Thyroid gland (tissue), 4 donors: Measurements from ENCODE around the gene PPIP5K1.

Experiments
- POLR2A ChIP-seq, 2 donors: fragments of 450-650 bp; IDR thresholded peaks; one replicate each; pipeline ENCODE4 v1.6.1; 2017; ENCODE audit warnings: antibody characterized with exemption in 2 of 2, mild to moderate bottlenecking in 2 of 2, moderate library complexity in 1 of 2
- TF ChIP-seq, protein P1 (sequence below), 6 experiments: fragments of 200-600 bp in 3 of 6; fragments of 450-650 bp in 3 of 6; sonication (generic) in 3 of 6; IDR thresholded peaks; one replicate each; pipeline ENCODE4 v1.5.1; 2016 to 2019; ENCODE audit warnings: antibody characterized with exemption in 6 of 6, mild to moderate bottlenecking in 2 of 6, inconsistent platforms in 1 of 6, moderate library complexity in 1 of 6

DNA sequence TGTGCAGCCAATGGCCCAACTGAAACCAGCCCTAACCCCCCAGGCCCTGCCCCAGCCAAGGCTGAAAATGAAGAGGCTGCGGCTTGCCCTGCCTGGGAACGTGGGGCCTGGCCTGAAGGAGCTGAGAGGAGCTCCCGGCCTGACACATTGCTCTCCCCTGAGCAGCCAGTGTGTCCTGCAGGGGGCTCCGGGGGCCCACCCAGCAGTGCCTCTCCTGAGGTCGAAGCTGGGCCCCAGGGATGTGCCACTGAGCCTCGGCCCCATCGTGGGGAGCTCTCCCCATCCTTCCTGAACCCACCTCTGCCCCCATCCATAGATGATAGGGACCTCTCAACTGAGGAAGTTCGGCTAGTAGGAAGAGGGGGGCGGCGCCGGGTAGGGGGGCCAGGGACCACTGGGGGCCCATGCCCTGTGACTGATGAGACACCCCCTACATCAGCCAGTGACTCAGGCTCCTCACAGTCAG, 61.4 kb downstream of the PPIP5K1 start:
- TF ChIP-seq, protein P1, sequence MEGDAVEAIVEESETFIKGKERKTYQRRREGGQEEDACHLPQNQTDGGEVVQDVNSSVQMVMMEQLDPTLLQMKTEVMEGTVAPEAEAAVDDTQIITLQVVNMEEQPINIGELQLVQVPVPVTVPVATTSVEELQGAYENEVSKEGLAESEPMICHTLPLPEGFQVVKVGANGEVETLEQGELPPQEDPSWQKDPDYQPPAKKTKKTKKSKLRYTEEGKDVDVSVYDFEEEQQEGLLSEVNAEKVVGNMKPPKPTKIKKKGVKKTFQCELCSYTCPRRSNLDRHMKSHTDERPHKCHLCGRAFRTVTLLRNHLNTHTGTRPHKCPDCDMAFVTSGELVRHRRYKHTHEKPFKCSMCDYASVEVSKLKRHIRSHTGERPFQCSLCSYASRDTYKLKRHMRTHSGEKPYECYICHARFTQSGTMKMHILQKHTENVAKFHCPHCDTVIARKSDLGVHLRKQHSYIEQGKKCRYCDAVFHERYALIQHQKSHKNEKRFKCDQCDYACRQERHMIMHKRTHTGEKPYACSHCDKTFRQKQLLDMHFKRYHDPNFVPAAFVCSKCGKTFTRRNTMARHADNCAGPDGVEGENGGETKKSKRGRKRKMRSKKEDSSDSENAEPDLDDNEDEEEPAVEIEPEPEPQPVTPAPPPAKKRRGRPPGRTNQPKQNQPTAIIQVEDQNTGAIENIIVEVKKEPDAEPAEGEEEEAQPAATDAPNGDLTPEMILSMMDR (IDR thresholded peaks at IDR 0.05), result no peak
- no peak for TF ChIP-seq POLR2A (IDR thresholded peaks at IDR 0.05)
